Mucosa of descending colon (tissue), 3 donors: ENCODE measurements around the gene FNDC3B. TPM values are rescaled to one million over a fixed set of nuclear protein-coding genes. Genes with fewer than 3 reads are reported as not detected.

Experiments
- ATAC-seq: fragments of 200-7000 bp; cut with Tn5 transposase; one replicate; pipeline ENCODE4 v1.9.1; 2020; ENCODE audit warnings: mild to moderate bottlenecking, moderate library complexity
- DNase-seq, 3 donors: peaks; one replicate each; pipeline ENCODE4 v3.0.0-alpha.2; 2020
- H3K36me3 ChIP-seq: fragments of 200-600 bp; one replicate; pipeline ENCODE4 v1.8.0; 2021; ENCODE audit warnings: low read depth, mild to moderate bottlenecking
- H3K4me1 ChIP-seq: fragments of 200-600 bp; one replicate; pipeline ENCODE4 v1.8.0; 2021; ENCODE audit warnings: low read depth, mild to moderate bottlenecking
- H3K4me3 ChIP-seq: fragments of 200-600 bp; one replicate; pipeline ENCODE4 v1.8.0; 2021; ENCODE audit warnings: mild to moderate bottlenecking
- H3K9me3 ChIP-seq: fragments of 200-600 bp; one replicate; pipeline ENCODE4 v1.8.0; 2021; ENCODE audit warnings: mild to moderate bottlenecking
- intact Hi-C, 2 donors: fragments of 100-400 bp; cut with DNase I in 1 of 2; cut with micrococcal nuclease in 1 of 2; formaldehyde crosslinking; loops; one replicate each; pipeline versions ENCODE4 v1.11.0 to v1.11.1; 2022; cut with DNase I, micrococcal nuclease
- total RNA-seq, 3 donors: library from RNA; stranded (reverse); fragmentation: NEBNext Ultra II Directional in 2 of 3; extraction: Animal tissue kit (Norgen Biotek cat#: 25700) in 2 of 3; gene quantifications; one replicate each; pipeline versions ENCODE4 v1.2.1 to v1.2.4, GENCODE V29; 2021 to 2023
- TF ChIP-seq, protein P1 (sequence below): fragments of 200-600 bp; IDR thresholded peaks from one replicate; pipeline ENCODE4 v1.8.0; 2022; ENCODE audit warnings: antibody characterized with exemption, mild to moderate bottlenecking
- donor health status: DM: no; HTN: no; CAD: no; lungs with moderate emphysema.
- donor health status: DM: no; HTN: no; CAD: no.
- donor health status: DM: no; HTN: yes; CAD: no.

Gene FNDC3B
- total RNA-seq, 3 donors from 2014 or later, result 107 to 132 (median 126) TPM

DNA sequence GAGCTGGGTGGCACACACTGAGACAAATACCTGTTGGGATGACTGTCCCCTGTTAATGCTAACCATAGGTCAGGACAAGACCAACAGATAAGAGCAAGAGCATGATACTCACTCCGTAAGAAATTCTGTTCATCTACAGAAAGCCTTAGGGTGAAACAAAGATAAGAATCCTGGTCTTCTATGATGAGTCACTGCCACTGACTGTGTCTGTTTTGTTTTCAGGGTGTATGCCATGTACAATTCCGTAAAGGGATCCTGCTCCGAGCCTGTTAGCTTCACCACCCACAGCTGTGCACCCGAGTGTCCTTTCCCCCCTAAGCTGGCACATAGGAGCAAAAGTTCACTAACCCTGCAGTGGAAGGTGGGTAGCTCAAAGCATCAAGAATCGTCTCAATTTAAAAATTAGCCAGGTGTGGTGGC is 267.8 kb downstream of the FNDC3B start:
- peaks cover 3% of the 10 kb centered on the region for H3K36me3 ChIP-seq
- H3K4me3 ChIP-seq, result no peak overlapping the region
- no peak for DNase-seq
- no peaks in the 10 kb centered on the region for H3K9me3 ChIP-seq
- TF ChIP-seq, protein P1, sequence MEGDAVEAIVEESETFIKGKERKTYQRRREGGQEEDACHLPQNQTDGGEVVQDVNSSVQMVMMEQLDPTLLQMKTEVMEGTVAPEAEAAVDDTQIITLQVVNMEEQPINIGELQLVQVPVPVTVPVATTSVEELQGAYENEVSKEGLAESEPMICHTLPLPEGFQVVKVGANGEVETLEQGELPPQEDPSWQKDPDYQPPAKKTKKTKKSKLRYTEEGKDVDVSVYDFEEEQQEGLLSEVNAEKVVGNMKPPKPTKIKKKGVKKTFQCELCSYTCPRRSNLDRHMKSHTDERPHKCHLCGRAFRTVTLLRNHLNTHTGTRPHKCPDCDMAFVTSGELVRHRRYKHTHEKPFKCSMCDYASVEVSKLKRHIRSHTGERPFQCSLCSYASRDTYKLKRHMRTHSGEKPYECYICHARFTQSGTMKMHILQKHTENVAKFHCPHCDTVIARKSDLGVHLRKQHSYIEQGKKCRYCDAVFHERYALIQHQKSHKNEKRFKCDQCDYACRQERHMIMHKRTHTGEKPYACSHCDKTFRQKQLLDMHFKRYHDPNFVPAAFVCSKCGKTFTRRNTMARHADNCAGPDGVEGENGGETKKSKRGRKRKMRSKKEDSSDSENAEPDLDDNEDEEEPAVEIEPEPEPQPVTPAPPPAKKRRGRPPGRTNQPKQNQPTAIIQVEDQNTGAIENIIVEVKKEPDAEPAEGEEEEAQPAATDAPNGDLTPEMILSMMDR, result no peak
- H3K4me1 ChIP-seq, result peaks cover 11% of the 10 kb centered on the region
- peak; percentile 50 for ATAC-seq
- intact Hi-C loops, result no loop called here

DNA sequence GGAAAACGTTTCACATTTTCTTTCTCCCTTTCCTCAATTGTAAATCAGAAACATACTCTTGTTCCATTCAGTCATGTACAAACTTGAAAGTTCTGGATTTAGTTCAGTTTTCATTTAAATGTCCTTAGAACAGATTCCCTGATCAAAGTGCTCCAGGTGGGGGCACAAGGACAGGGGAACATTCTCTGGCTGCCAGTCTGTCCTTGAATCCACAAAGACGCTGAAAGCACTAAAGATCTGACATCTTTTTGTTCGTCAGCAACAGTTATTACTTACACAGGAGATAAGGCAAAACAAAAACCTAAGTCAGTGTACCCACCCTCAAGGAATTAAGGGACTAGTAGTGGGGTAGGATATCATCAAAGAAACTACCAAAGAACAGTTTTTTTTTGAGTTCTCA is 269.7 kb downstream of the FNDC3B start:
- ATAC-seq, result no peak
- no peak for DNase-seq
- TF ChIP-seq, protein P1, result no peak
- peaks cover 3% of the 10 kb centered on the region for H3K36me3 ChIP-seq
- intact Hi-C loops, result no loop called here
- no peaks in the 10 kb centered on the region for H3K9me3 ChIP-seq
- peaks cover 14% of the 10 kb centered on the region for H3K4me1 ChIP-seq
- H3K4me3 ChIP-seq, result no peak overlapping the region

DNA sequence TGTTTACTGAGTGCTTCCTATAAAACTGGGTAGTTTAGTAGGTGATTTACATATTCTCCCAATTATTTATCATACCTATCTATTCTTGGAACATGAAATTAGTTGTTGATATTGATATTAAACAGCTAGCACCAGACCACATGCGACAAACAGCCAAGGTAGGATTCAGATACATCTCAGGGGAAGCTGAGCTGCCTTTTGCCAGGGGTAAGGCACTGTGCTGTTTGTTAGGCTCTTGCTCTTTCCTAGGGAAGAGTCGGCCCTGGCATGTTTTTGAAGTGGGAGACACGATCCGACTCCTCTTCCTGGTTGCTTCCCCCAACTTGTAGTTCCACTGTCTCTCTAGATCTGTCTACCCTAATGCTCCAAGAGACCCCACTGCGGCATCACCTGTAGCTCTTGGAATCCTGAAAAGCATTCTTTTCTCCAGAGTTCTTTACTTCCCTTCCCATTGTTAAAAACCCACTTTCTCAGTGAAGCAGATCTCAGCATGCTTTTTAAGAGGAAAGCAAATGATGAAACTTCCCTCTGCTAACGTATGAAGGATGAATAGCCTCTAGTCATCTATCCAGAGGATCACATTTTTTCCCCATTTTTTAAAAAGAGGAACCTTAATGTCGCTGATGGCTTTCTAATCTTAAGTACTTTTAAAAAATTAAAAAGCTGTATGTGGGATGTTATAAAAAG is 270.5 kb downstream of the FNDC3B start:
- no peaks in the 10 kb centered on the region for H3K9me3 ChIP-seq
- TF ChIP-seq, protein P1, result no peak
- peaks cover 3% of the 10 kb centered on the region for H3K36me3 ChIP-seq

DNA sequence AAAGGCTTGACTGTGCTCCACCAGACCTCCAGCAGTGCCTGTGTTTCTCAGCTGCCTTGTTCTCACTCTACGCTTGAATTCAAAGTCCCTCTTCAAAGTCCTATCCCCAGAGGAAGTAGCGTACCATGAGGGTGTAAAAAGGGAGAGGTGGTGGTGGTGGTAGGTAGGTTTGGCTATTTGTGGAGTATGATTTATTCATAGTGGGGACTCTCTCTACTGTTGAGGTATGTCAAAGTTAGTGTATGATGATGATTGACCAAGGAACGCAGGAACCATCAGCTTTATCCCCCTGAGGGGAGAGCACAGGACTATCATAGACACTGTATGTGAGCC is 271.0 kb downstream of the FNDC3B start:
- no peaks in the 10 kb centered on the region for H3K9me3 ChIP-seq
- no peak overlapping the region for H3K4me3 ChIP-seq
- H3K36me3 ChIP-seq, result peaks cover 3% of the 10 kb centered on the region
- no peak for ATAC-seq
- peaks cover 23% of the 10 kb centered on the region for H3K4me1 ChIP-seq
- no peak for DNase-seq
- intact Hi-C loops, result no loop called here
- TF ChIP-seq, protein P1, result no peak

More for the DNA sequence above, 270.5 kb downstream of the FNDC3B start:
- Histone ChIP-seq H3K4me1 (peaks cover 20% of the 10 kb centered on the region), H3K4me3 (no peak overlapping the region)
- no peak for ATAC-seq
- intact Hi-C loops, result no loop called here
- DNase-seq, result no peak

DNA sequence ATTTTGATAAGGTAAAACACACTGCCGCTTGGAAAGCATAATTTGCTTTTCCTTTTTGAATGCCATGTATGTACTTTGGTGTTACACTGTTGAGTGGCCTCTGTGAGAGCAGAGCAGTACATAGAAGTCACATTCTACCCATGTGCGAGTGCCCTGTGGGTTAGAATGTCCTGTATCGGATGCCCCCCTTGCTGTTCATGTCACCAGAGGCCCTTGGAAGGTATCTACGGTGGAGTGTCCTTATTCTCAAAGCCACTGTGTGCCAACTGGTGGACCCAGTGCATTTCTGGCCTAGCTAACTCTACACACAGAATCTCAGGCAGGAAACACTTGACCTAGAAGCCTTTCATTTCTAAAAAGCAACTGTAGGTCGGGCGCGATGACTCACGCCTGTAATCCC is 271.8 kb downstream of the FNDC3B start:
- intact Hi-C loops, result no loop called here
- Histone ChIP-seq H3K36me3 (peaks cover 3% of the 10 kb centered on the region), H3K4me1 (peaks cover 19% of the 10 kb centered on the region)

More for the DNA sequence above, 271.8 kb downstream of the FNDC3B start:
- DNase-seq (no peak), ATAC-seq (no peak)
- no peak overlapping the region for H3K4me3 ChIP-seq
- H3K9me3 ChIP-seq, result no peaks in the 10 kb centered on the region
- TF ChIP-seq, protein P1, result no peak
